Kidney glomerular epithelial cell (primary cell): ENCODE data around the gene AK8.

ENCODE experiments used
- DNase-seq: peaks from one replicate; lab custom pipeline; 2025; lab: John Stamatoyannopoulos, UW

The AK8 gene

GRCh38 chr9:132877824-132878694, at the start of gene AK8:
Gene AK8 (minus strand): TSS chr9:132878284. CDS start chr9:132878255, 29 bp downstream.
- DNase-seq, result peak; percentile 56

GRCh38 chr9:132927704-132928103, 49.6 kb upstream of the AK8 start:
- DNase-seq, result no peak

- DNase-seq, result no peak
Measured at GRCh38 chr9:132923346-132923902, 45.3 kb upstream of the AK8 start.

GRCh38 chr9:132919614-132920268, 41.7 kb upstream of the AK8 start:
- DNase-seq, result no peak

GRCh38 chr9:132914924-132915323, 36.8 kb upstream of the AK8 start:
- DNase-seq, result no peak

- DNase-seq, result no peak
Measured at GRCh38 chr9:132912131-132912530, 34.0 kb upstream of the AK8 start.

- DNase-seq, result no peak
Measured at GRCh38 chr9:132910376-132910775, 32.3 kb upstream of the AK8 start.

- DNase-seq, result no peak
Measured at GRCh38 chr9:132909311-132909710, 31.2 kb upstream of the AK8 start.

GRCh38 chr9:132908635-132909034, 30.6 kb upstream of the AK8 start:
- DNase-seq, result no peak

- DNase-seq, result no peak
Measured at GRCh38 chr9:132905726-132906125, 27.6 kb upstream of the AK8 start.

GRCh38 chr9:132903574-132904492, 25.7 kb upstream of the AK8 start:
- no peak for DNase-seq

- peak; percentile 78 for DNase-seq
Measured at GRCh38 chr9:132901858-132902831, 24.1 kb upstream of the AK8 start.

- DNase-seq, result no peak
Measured at GRCh38 chr9:132898051-132898450, 20.0 kb upstream of the AK8 start.

GRCh38 chr9:132896906-132897305, 18.8 kb upstream of the AK8 start:
- DNase-seq, result no peak

GRCh38 chr9:132896264-132896663, 18.2 kb upstream of the AK8 start:
- no peak for DNase-seq

- no peak for DNase-seq
Measured at GRCh38 chr9:132894862-132895835, 17.1 kb upstream of the AK8 start.

GRCh38 chr9:132894346-132894745, 16.3 kb upstream of the AK8 start:
- no peak for DNase-seq

- DNase-seq, result no peak
Measured at GRCh38 chr9:132892400-132892799, 14.3 kb upstream of the AK8 start.

GRCh38 chr9:132888151-132888550, 10.1 kb upstream of the AK8 start:
- no peak for DNase-seq
